Tibial nerve (tissue), 4 donors: ENCODE data around the gene RNF6. TPM values are rescaled to one million over a fixed set of nuclear protein-coding genes. Genes with fewer than 3 reads are reported as not detected.

Source experiments
- DNase-seq, 2 donors: peaks; one replicate each; pipeline ENCODE4 v3.0.0-alpha.2; 2019; ENCODE audit warnings: low spot score in 2 of 2
- H3K27ac ChIP-seq, 4 donors: fragments of 200-600 bp; sonication (generic) in 3 of 4; one replicate each; pipeline ENCODE4 v1.5.1; 2017 to 2019; ENCODE audit warnings: mild to moderate bottlenecking in 1 of 4
- H3K27me3 ChIP-seq, 2 donors: fragments of 200-600 bp; sonication (generic) in 1 of 2; one replicate each; pipeline versions ENCODE4 v1.5.1 to v1.6.0; 2017 to 2019
- H3K36me3 ChIP-seq, 3 donors: fragments of 200-600 bp; sonication (generic); one replicate each; pipeline ENCODE4 v1.5.1; 2018 to 2019
- H3K4me1 ChIP-seq, 4 donors: fragments of 200-600 bp; sonication (generic) in 3 of 4; one replicate each; pipeline ENCODE4 v1.5.1; 2017 to 2019
- H3K4me3 ChIP-seq, 4 donors: fragments of 200-600 bp; sonication (generic) in 3 of 4; one replicate each; pipeline ENCODE4 v1.5.1; 2017 to 2019; ENCODE audit warnings: mild to moderate bottlenecking in 1 of 4, moderate library complexity in 1 of 4
- H3K9me3 ChIP-seq, 4 donors: fragments of 200-600 bp; sonication (generic) in 3 of 4; one replicate each; pipeline ENCODE4 v1.5.1; 2017 to 2019
- CTCF ChIP-seq, 5 experiments: fragments of 200-600 bp in 3 of 5; fragments of 450-650 bp in 2 of 5; sonication (generic) in 3 of 5; IDR thresholded peaks; one replicate each; pipeline ENCODE4 v1.5.1; 2016 to 2019; ENCODE audit warnings: antibody characterized with exemption in 5 of 5, mild to moderate bottlenecking in 3 of 5, moderate library complexity in 2 of 5
- EP300 ChIP-seq, 2 donors: sonication (generic); formaldehyde crosslinking; IDR thresholded peaks; one replicate each; pipeline ENCODE4 v1.6.1; 2017; ENCODE audit warnings: antibody characterized with exemption in 2 of 2, mild to moderate bottlenecking in 1 of 2
- POLR2A ChIP-seq, 2 donors: fragments of 450-650 bp; IDR thresholded peaks; one replicate each; pipeline ENCODE4 v1.6.1; 2017; ENCODE audit warnings: antibody characterized with exemption in 2 of 2, mild to moderate bottlenecking in 2 of 2, moderate library complexity in 2 of 2
- WGBS, 2 donors: methylation state at CpG; one replicate each; pipeline ENCODE4 v1.1.5; 2018; 5-methylcytosine and 5-hydroxymethylcytosine counted together
- total RNA-seq, 4 donors: library from RNA; depleted of rRNA; stranded (reverse); fragments of >200 nt; gene quantifications; one replicate each; pipeline ENCODE4 v1.1.0, GENCODE V29; 2016

Gene RNF6
- 10 to 100 TPM; 17.1 to 22.8 (median 19.3) TPM for total RNA-seq

- 0 to 1% methylated on average over 26 to 39 of the region's 67 CpGs for WGBS, 2 donors
- TF ChIP-seq EP300 (IDR thresholded peaks at IDR 0.05) (peak in 1 of 2 donors; percentile 73), POLR2A (IDR thresholded peaks at IDR 0.05) (peak; percentile 24 to 42), CTCF (IDR thresholded peaks at IDR 0.05) (peak in 1 of 5 experiments; percentile 47)
- peak within 1 kb of the TSS; percentile 89 to 96 (median 92) for H3K27ac ChIP-seq
- no peaks in the 10 kb centered on the region for H3K9me3 ChIP-seq
- H3K4me1 ChIP-seq, result peaks cover 0 to 37% (median 12%) of the 10 kb centered on the region in 4 donors
- peak; percentile 89 to 97 for DNase-seq
- peak within 1 kb of the TSS; percentile 80 to 100 (median 92) for H3K4me3 ChIP-seq
- no peaks in the 10 kb centered on the region for H3K27me3 ChIP-seq
- peaks cover 0 to 29% (median 12%) of the 10 kb centered on the region in 3 donors for H3K36me3 ChIP-seq
Observed at GRCh38 chr13:26221721-26222519, at the start of gene RNF6. RNF6 (minus strand) TSS chr13:26222314; CDS start chr13:26219649, 2,665 bp downstream.

- WGBS, 2 donors, result 93 to 96% methylated on average over 3 of the region's 3 CpGs
- Histone ChIP-seq H3K27ac (no peak overlapping the region), H3K4me1 (peaks cover 0 to under 1% (median 0%) of the 10 kb centered on the region in 4 donors), H3K9me3 (no peaks in the 10 kb centered on the region), H3K4me3 (no peak overlapping the region), H3K27me3 (no peaks in the 10 kb centered on the region), H3K36me3 (no peaks in the 10 kb centered on the region)
- no peak for DNase-seq
- TF ChIP-seq EP300 (IDR thresholded peaks at IDR 0.05) (no peak), POLR2A (IDR thresholded peaks at IDR 0.05) (no peak), CTCF (IDR thresholded peaks at IDR 0.05) (no peak)
Observed at GRCh38 chr13:26270707-26271106, 48.6 kb upstream of the RNF6 start.

- Histone ChIP-seq H3K27me3 (no peaks in the 10 kb centered on the region), H3K4me1 (peaks cover 0 to 5% (median 0%) of the 10 kb centered on the region in 4 donors), H3K4me3 (no peak overlapping the region), H3K36me3 (no peaks in the 10 kb centered on the region), H3K9me3 (no peaks in the 10 kb centered on the region), H3K27ac (no peak overlapping the region)
- no peak for TF ChIP-seq CTCF (IDR thresholded peaks at IDR 0.05)
- TF ChIP-seq EP300 (IDR thresholded peaks at IDR 0.05), result no peak
- no peak for TF ChIP-seq POLR2A (IDR thresholded peaks at IDR 0.05)
- no peak for DNase-seq
- 84 to 90% methylated on average over 3 of the region's 3 CpGs for WGBS, 2 donors
Observed at GRCh38 chr13:26266311-26266710, 44.2 kb upstream of the RNF6 start.

GRCh38 chr13:26262156-26262555 is 40.0 kb upstream of the RNF6 start:
- no peak overlapping the region for H3K4me3 ChIP-seq
- no peaks in the 10 kb centered on the region for H3K27me3 ChIP-seq
- H3K9me3 ChIP-seq, result no peaks in the 10 kb centered on the region
- 94 to 98% methylated on average over 2 of the region's 2 CpGs for WGBS, 2 donors
- no peaks in the 10 kb centered on the region for H3K36me3 ChIP-seq
- H3K4me1 ChIP-seq, result peaks cover 0 to 9% (median 0%) of the 10 kb centered on the region in 4 donors
- no peak for DNase-seq
- no peak overlapping the region for H3K27ac ChIP-seq
- TF ChIP-seq EP300 (IDR thresholded peaks at IDR 0.05) (no peak), CTCF (IDR thresholded peaks at IDR 0.05) (no peak), POLR2A (IDR thresholded peaks at IDR 0.05) (no peak)

GRCh38 chr13:26259634-26260033 is 37.5 kb upstream of the RNF6 start:
- Histone ChIP-seq H3K9me3 (no peaks in the 10 kb centered on the region), H3K4me3 (no peak overlapping the region), H3K27ac (no peak overlapping the region), H3K27me3 (no peaks in the 10 kb centered on the region), H3K4me1 (peaks cover 0 to 27% (median 16%) of the 10 kb centered on the region in 4 donors), H3K36me3 (no peaks in the 10 kb centered on the region)
- TF ChIP-seq EP300 (IDR thresholded peaks at IDR 0.05) (no peak), POLR2A (IDR thresholded peaks at IDR 0.05) (no peak), CTCF (IDR thresholded peaks at IDR 0.05) (no peak)
- no peak for DNase-seq
- WGBS, 2 donors, result 82 to 85% methylated on average over 3 of the region's 3 CpGs
